HepG2 (cell line): ENCODE measurements around the gene MAN2A1. TPM values are rescaled to one million over a fixed set of nuclear protein-coding genes. Genes with fewer than 3 reads are reported as not detected.

ENCODE experiments used
- ATAC-seq: fragments of 200-7000 bp; cut with Tn5 transposase; 3 replicates; pipeline ENCODE4 v1.9.1; 2020; ENCODE audit warnings: mild to moderate bottlenecking, moderate library complexity
- BruUV-seq: library from RNA; stranded (reverse); fragments of 400-500 nt; replicated peaks from 2 replicates; lab custom pipeline; 2021; lab: Mats Ljungman, UMichigan
- CTCF ChIA-PET: fragments of 300-600 bp; formaldehyde crosslinking; extraction: SDS; loops from one replicate; lab custom pipeline; 2021; ENCODE audit warnings: low total read pairs, inconsistent platforms, low intra/inter-chr PET ratio; lab: Yijun Ruan, JAX
- POLR2A ChIA-PET: fragments of 350-600 bp; sonication (Branson Sonifier 250); formaldehyde crosslinking; loops from one replicate; lab custom pipeline; 2020; ENCODE audit warnings: antibody characterized with exemption, inconsistent platforms; lab: Yijun Ruan, JAX
- DNase-seq: peaks from one replicate; pipeline ENCODE4 v3.0.0-alpha.2; 2015; ENCODE audit warnings: low spot score
- FAIRE-seq: peaks from 3 replicates; lab custom pipeline; 2011; peaks lifted over from hg19 to GRCh38; lab: Jason Lieb, UNC
- H2AFZ ChIP-seq: one replicate; pipeline ENCODE4 v1.6.1; 2011; ENCODE audit warnings: low read length, inconsistent platforms
- H3K27ac ChIP-seq: fragments of 300-600 bp; 3 replicates; pipeline ENCODE4 v1.8.0; 2011; ENCODE audit warnings: mixed run types, mild to moderate bottlenecking, mixed read lengths, low read length, inconsistent platforms; ENCODE audit not compliant: insufficient read depth; ENCODE audit errors: extremely low read length
- H3K27me3 ChIP-seq, 2 experiments: fragments of 200-600 bp in 1 of 2; 2 replicates in 1 of 2; 3 replicates in 1 of 2; pipeline versions ENCODE4 v1.6.0 to v1.8.0; 2011; ENCODE audit warnings: low read length in 2 of 2, mild to moderate bottlenecking in 2 of 2, moderate library complexity in 2 of 2, inconsistent platforms in 1 of 2; ENCODE audit not compliant: insufficient read depth in 2 of 2, control insufficient read depth in 1 of 2
- H3K36me3 ChIP-seq, 2 experiments: fragments of 200-600 bp in 1 of 2; replicated peaks in 1 of 2; 2 replicates in 1 of 2; 3 replicates in 1 of 2; pipeline versions ENCODE4 v1.5.1 to v1.8.0; 2011; ENCODE audit warnings: low read length in 2 of 2, inconsistent platforms in 1 of 2; ENCODE audit not compliant: insufficient read depth in 2 of 2, control insufficient read depth in 1 of 2
- H3K4me1 ChIP-seq: 2 replicates; pipeline ENCODE4 v1.5.1; 2012; ENCODE audit warnings: low read length, inconsistent platforms; ENCODE audit not compliant: insufficient read depth
- H3K4me2 ChIP-seq: 2 replicates; pipeline ENCODE4 v1.6.0; 2011; ENCODE audit warnings: low read depth, low read length, inconsistent platforms
- H3K4me3 ChIP-seq, 3 experiments: fragments of 200-600 bp in 1 of 3; sonication (generic), shearing (Covaris generic) in 1 of 3; replicated peaks in 1 of 3; 2 replicates each; pipeline ENCODE4 v1.5.1; 2011 to 2016; ENCODE audit warnings: low read length in 3 of 3, inconsistent platforms in 2 of 3, low read depth in 2 of 3, mild to moderate bottlenecking in 2 of 3, control low read depth in 1 of 3, mixed read lengths in 1 of 3; ENCODE audit not compliant: insufficient read depth in 1 of 3
- H3K79me2 ChIP-seq: one replicate; pipeline ENCODE4 v1.6.1; 2011; ENCODE audit warnings: low read length, inconsistent platforms; ENCODE audit not compliant: insufficient read depth
- H3K9ac ChIP-seq: 2 replicates; pipeline ENCODE4 v1.6.0; 2011; ENCODE audit warnings: mild to moderate bottlenecking, low read depth, low read length, inconsistent platforms; ENCODE audit not compliant: insufficient read depth
- H3K9me3 ChIP-seq: 2 replicates; pipeline ENCODE4 v1.5.1; 2012; ENCODE audit warnings: mild to moderate bottlenecking, low read length
- H4K20me1 ChIP-seq: 2 replicates; pipeline ENCODE4 v1.6.0; 2011; ENCODE audit warnings: inconsistent platforms, mild to moderate bottlenecking, low read length, moderate library complexity; ENCODE audit not compliant: insufficient read depth
- ARNT2 ChIP-seq: sonication (generic); formaldehyde crosslinking; IDR thresholded peaks from 2 replicates; pipeline ENCODE4 v1.8.0; 2022; ENCODE audit warnings: mild to moderate bottlenecking, low read depth, missing genetic modification reagents, moderate library complexity
- GPBP1L1 ChIP-seq: sonication (generic); formaldehyde crosslinking; IDR thresholded peaks from 2 replicates; pipeline ENCODE4 v1.5.0; 2020; ENCODE audit warnings: mild to moderate bottlenecking, missing genetic modification reagents
- GTF3A ChIP-seq: sonication (generic); formaldehyde crosslinking; conservative IDR thresholded peaks from 2 replicates; pipeline ENCODE4 v1.4.0; 2020; ENCODE audit warnings: mild to moderate bottlenecking, missing genetic modification reagents
- MAFF ChIP-seq: IDR thresholded peaks from 2 replicates; pipeline ENCODE4 v1.6.1; 2011; ENCODE audit warnings: low read depth, low read length, improper control_type of control experiment
- MIXL1 ChIP-seq: IDR thresholded peaks from 2 replicates; pipeline ENCODE4 v1.6.1; 2016
- MLXIP ChIP-seq: sonication (generic); formaldehyde crosslinking; IDR thresholded peaks from 2 replicates; pipeline ENCODE4 v1.9.0; 2021; ENCODE audit warnings: missing genetic modification reagents, borderline replicate concordance
- PHF21A ChIP-seq: sonication (generic); formaldehyde crosslinking; IDR thresholded peaks from 2 replicates; pipeline ENCODE4 v1.5.0; 2020; ENCODE audit warnings: mild to moderate bottlenecking, missing genetic modification reagents
- RAD21 ChIP-seq: fragments of 450-650 bp; formaldehyde crosslinking; IDR thresholded peaks from 2 replicates; pipeline ENCODE4 v1.5.0; 2020; ENCODE audit warnings: mild to moderate bottlenecking
- SOX6 ChIP-seq, 2 experiments: fragments of 450-650 bp in 1 of 2; sonication (generic) in 1 of 2; formaldehyde crosslinking in 1 of 2; IDR thresholded peaks; 2 replicates each; pipeline versions ENCODE4 v1.4.0 to v1.6.1; 2017 to 2020; ENCODE audit warnings: antibody characterized with exemption in 1 of 2, mild to moderate bottlenecking in 1 of 2, missing genetic modification reagents in 1 of 2
- TBX2 ChIP-seq: sonication (generic); formaldehyde crosslinking; IDR thresholded peaks from 2 replicates; pipeline ENCODE4 v1.5.0; 2020; ENCODE audit warnings: missing genetic modification reagents, mild to moderate bottlenecking, borderline replicate concordance
- ZBTB10 ChIP-seq: sonication (generic); formaldehyde crosslinking; IDR thresholded peaks from 2 replicates; pipeline ENCODE4 v1.4.0; 2020; ENCODE audit warnings: missing genetic modification reagents, borderline replicate concordance
- ZNF496 ChIP-seq: sonication (generic); formaldehyde crosslinking; IDR thresholded peaks from 2 replicates; pipeline ENCODE4 v1.8.1; 2023; ENCODE audit warnings: mild to moderate bottlenecking, moderate library complexity, missing genetic modification reagents; ENCODE audit not compliant: insufficient replicate concordance
- ZNF773 ChIP-seq: sonication (generic); formaldehyde crosslinking; IDR thresholded peaks from 2 replicates; pipeline ENCODE4 v1.4.0; 2020; ENCODE audit warnings: missing genetic modification reagents, borderline replicate concordance
- ZNF776 ChIP-seq: sonication (generic); formaldehyde crosslinking; IDR thresholded peaks from 2 replicates; pipeline ENCODE4 v1.4.0; 2020; ENCODE audit warnings: mild to moderate bottlenecking, missing genetic modification reagents
- ZNF841 ChIP-seq: sonication (generic); formaldehyde crosslinking; IDR thresholded peaks from 2 replicates; pipeline ENCODE4 v1.8.1; 2023; ENCODE audit warnings: missing genetic modification reagents, borderline replicate concordance
- WGBS: methylation state at CpG from one replicate; pipeline ENCODE4 v1.1.6; 2017; ENCODE audit warnings: low lambda C conversion rate; 5-methylcytosine and 5-hydroxymethylcytosine counted together
- in situ Hi-C: cut with HindIII; loops from 2 replicates; pipeline ENCODE4 v1.10.0; 2017; ENCODE audit warnings: low pct_unique_long_range_greater_than_20kb; ENCODE audit not compliant: extremely low pct_ligation_motif_present
- intact Hi-C: fragments of 100-400 bp; cut with micrococcal nuclease; formaldehyde crosslinking; loops from one replicate; pipeline ENCODE4 v1.10.0; 2022; ENCODE audit not compliant: unreplicated experiment
- polyA plus RNA-seq, 8 experiments: library from polyadenylated mRNA; depleted of rRNA in 3 of 8; stranded (reverse) in 7 of 8; unstranded in 1 of 8; fragments of >200 nt; fragmentation: Illumina TruSeq in 4 of 8; extraction: Trizol in 4 of 8; gene quantifications; 2 replicates each; pipeline versions ENCODE4 v1.2.1 to v1.2.3, GENCODE V29; 2011 to 2016; ENCODE audit warnings: low read depth in 4 of 8, missing spikeins in 1 of 8, mixed read lengths in 1 of 8; ENCODE audit not compliant: insufficient read depth in 1 of 8
- total RNA-seq, 5 experiments: library from RNA; depleted of rRNA; stranded (reverse); fragments of >200 nt; fragmentation: Illumina TruSeq; extraction: Trizol; gene quantifications; 2 replicates each; pipeline ENCODE4 v1.2.3, GENCODE V29; 2016; ENCODE audit warnings: low read depth in 1 of 5

Gene MAN2A1
- total and polyA plus RNA-seq, 2 of the 13 experiments (the other 11 are each of a cell fraction or from before 2014, with no cell fraction given): 56.2 to 80.5 TPM

GRCh38 chr5:109884676-109885075 is 194.9 kb downstream of the MAN2A1 start:
- POLR2A ChIA-PET: no interaction called here

GRCh38 chr5:109885205-109885604 is 195.5 kb downstream of the MAN2A1 start:
- Histone ChIP-seq H3K79me2 (no peaks in the 10 kb centered on the region), H3K9ac (no peak overlapping the region), H3K27me3 (no peaks in the 10 kb centered on the region), H3K4me3 (no peak overlapping the region), H3K9me3 (no peaks in the 10 kb centered on the region)
- no peak for DNase-seq
- TF ChIP-seq SOX6 (IDR thresholded peaks at IDR 0.05) (no peak), SOX6 (CRISPR knock-in tag; IDR thresholded peaks at IDR 0.05) (no peak), ARNT2 (CRISPR knock-in tag) (no peak), PHF21A (CRISPR knock-in tag) (no peak), MLXIP (CRISPR knock-in tag) (no peak), ZBTB10 (CRISPR knock-in tag) (no peak)
- TF ChIP-seq, all 625 proteins: peak for 0
- H2AFZ ChIP-seq: no peak overlapping the region
- no TSS peak for BruUV-seq
- ChIA-PET POLR2A (no interaction called here), CTCF (no interaction called here)
- H3K36me3 ChIP-seq: no peaks in the 10 kb centered on the region
- no peak for FAIRE-seq
- ATAC-seq: no peak
- no peak overlapping the region for H3K4me2 ChIP-seq
- H4K20me1 ChIP-seq: no peaks in the 10 kb centered on the region
- peaks cover 15% of the 10 kb centered on the region for H3K4me1 ChIP-seq
- intact Hi-C loops: no loop called here
- in situ Hi-C loops: no loop called here
- H3K27ac ChIP-seq: no peak overlapping the region
- 88% methylated on average over 8 of the region's 28 CpGs for WGBS

More at GRCh38 chr5:109884676-109885075, 194.9 kb downstream of the MAN2A1 start:
- TF ChIP-seq ZNF776 (CRISPR knock-in tag) (no peak), ZNF773 (CRISPR knock-in tag) (no peak), ZNF496 (CRISPR knock-in tag) (no peak), RAD21 (CRISPR knock-in tag) (no peak), MAFF (no peak), GPBP1L1 (no peak), GTF3A (CRISPR knock-in tag) (no peak), MIXL1 (no peak), ZNF841 (CRISPR knock-in tag) (no peak), TBX2 (CRISPR knock-in tag) (no peak)
- no peak overlapping the region for H3K27ac ChIP-seq
- H3K9me3 ChIP-seq: no peaks in the 10 kb centered on the region
- H3K27me3 ChIP-seq: no peaks in the 10 kb centered on the region
- no peak for FAIRE-seq
- H3K4me1 ChIP-seq: peaks cover 15% of the 10 kb centered on the region
- H3K4me3 ChIP-seq: no peak overlapping the region
- BruUV-seq: no TSS peak
- no peak overlapping the region for H2AFZ ChIP-seq
- intact Hi-C loops: no loop called here
- DNase-seq: no peak
- CTCF ChIA-PET: no interaction called here
- no peaks in the 10 kb centered on the region for H3K79me2 ChIP-seq
- WGBS: 94% methylated on average over 20 of the region's 20 CpGs
- no peaks in the 10 kb centered on the region for H3K36me3 ChIP-seq
- no peak overlapping the region for H3K9ac ChIP-seq
- H3K4me2 ChIP-seq: no peak overlapping the region
- in situ Hi-C loops: no loop called here
- H4K20me1 ChIP-seq: no peaks in the 10 kb centered on the region
- ATAC-seq: no peak
